ENCODE data around the gene CHL1.

CHL1 gene

DNA sequence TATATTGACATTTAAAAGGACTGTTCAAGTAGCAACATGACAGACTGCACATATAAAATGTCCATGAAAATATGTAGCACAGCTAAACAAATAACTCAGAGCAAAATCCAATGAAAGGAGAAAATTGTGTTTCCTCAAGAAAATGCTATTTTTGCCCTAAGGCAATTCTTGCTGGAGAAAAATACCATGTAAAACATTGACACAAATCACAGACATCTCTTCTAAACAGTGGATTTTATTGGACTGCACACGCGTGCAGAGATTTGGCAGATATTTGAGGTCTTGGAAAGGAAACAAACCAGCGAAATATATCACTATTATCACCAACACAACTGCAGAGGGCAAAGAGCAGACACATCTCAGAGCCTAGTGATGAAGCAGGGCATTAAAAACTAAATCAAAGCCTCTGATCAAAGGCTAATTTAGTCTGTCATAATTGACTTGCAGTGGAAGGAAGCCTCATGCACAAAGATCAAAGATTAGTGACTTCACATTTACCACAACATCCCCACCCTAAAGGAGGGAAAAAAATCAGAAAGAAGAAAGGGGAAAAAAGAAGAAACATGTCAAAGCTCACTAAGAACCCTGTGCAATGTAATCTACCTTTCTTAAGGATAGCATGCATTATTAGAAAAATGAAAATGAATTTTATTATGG, 52.4 kb downstream of the CHL1 start:
- H3K9me3 Mint-ChIP-seq (ENCODE audit: low read depth): peaks cover 2% of the 10 kb centered on the region
- no peaks in the 10 kb centered on the region for H3K27me3 Mint-ChIP-seq
- no peaks in the 10 kb centered on the region for H3K4me1 Mint-ChIP-seq (ENCODE audit: low read depth)
- H3K27ac Mint-ChIP-seq: no peak overlapping the region
- no peak overlapping the region for H3K4me3 Mint-ChIP-seq
- H3K36me3 Mint-ChIP-seq: no peaks in the 10 kb centered on the region

DNA sequence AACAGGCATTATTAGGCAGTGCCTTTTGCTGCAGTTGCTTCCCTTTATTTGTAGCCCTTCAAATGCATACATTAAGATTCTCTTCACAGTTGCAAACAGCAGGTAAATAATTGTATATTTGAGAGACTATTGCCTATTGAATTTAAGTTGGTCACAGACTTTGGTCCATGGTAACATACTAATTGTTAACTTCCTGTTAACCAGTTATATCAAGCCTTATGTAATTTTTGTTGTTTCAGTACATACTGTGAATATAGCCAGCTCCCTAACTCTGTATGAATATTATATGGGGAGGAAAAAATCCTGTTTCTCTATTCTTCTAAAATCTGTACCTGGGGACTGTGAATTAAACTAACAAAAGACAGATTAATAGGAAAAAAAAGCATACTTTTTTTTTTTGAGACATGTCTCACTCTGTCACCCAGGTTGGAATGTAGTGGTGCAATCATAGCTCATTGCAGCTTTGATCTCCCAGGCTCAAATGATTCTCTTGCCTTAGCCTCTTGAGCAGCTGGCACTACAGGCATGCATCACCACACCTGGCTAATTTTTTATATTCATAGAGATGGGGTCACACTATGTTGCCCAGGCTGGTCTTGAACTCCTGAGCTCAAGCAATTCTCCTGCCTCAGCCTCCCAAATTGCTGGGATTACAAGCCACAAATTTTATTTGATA, 53.2 kb downstream of the CHL1 start:
- no peak overlapping the region for H3K4me3 Mint-ChIP-seq
- H3K27ac Mint-ChIP-seq: no peak overlapping the region
- no peaks in the 10 kb centered on the region for H3K4me1 Mint-ChIP-seq (ENCODE audit: low read depth)
- no peaks in the 10 kb centered on the region for H3K9me3 Mint-ChIP-seq (ENCODE audit: low read depth)
- no peaks in the 10 kb centered on the region for H3K27me3 Mint-ChIP-seq
- no peaks in the 10 kb centered on the region for H3K36me3 Mint-ChIP-seq

DNA sequence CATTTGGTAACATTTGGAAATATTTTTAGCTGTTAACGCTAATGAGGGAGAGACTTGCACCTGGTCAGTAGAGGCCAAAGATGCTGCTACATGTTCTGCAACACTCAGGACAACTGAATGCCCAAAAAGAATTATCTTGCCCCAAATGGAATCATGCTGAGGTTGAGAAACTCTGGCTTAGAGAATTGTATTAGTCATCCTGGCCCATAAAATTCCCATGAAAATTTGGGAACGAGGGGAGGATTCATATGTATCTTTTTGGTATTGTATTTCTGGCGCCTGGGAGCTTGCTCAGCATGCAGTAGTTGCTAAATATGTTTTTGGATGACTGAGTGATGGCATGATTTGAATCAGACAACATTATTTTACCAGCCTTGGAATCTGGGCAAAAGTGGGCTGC, 59.9 kb downstream of the CHL1 start:
- H3K9me3 Mint-ChIP-seq (ENCODE audit: low read depth): no peaks in the 10 kb centered on the region
- no peak overlapping the region for H3K27ac Mint-ChIP-seq
- no peak overlapping the region for H3K4me3 Mint-ChIP-seq
- no peaks in the 10 kb centered on the region for H3K27me3 Mint-ChIP-seq
- no peaks in the 10 kb centered on the region for H3K4me1 Mint-ChIP-seq (ENCODE audit: low read depth)
- no peaks in the 10 kb centered on the region for H3K36me3 Mint-ChIP-seq

DNA sequence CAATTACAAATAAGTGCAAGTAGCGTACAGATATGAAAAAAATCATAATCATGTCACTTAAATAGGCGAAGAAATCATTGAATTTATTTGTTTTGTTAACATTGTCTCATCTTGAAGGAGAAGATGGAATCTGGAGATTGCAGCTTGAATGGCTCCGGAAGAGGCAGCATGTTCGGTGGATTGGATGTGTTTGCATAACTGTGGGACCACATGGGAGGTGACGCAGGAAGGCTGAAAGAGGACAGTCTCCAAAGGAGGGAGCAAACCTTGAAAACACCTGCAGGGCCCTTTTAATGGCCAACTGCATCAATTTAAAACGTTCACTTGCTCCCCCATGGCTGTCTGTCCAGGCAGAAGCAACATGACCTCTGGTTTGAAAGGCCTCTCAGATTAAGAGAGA, 61.3 kb downstream of the CHL1 start:
- no peak overlapping the region for H3K27ac Mint-ChIP-seq
- no peak overlapping the region for H3K4me3 Mint-ChIP-seq
- no peaks in the 10 kb centered on the region for H3K36me3 Mint-ChIP-seq
- H3K9me3 Mint-ChIP-seq (ENCODE audit: low read depth): no peaks in the 10 kb centered on the region
- H3K27me3 Mint-ChIP-seq: no peaks in the 10 kb centered on the region
- H3K4me1 Mint-ChIP-seq (ENCODE audit: low read depth): no peaks in the 10 kb centered on the region

DNA sequence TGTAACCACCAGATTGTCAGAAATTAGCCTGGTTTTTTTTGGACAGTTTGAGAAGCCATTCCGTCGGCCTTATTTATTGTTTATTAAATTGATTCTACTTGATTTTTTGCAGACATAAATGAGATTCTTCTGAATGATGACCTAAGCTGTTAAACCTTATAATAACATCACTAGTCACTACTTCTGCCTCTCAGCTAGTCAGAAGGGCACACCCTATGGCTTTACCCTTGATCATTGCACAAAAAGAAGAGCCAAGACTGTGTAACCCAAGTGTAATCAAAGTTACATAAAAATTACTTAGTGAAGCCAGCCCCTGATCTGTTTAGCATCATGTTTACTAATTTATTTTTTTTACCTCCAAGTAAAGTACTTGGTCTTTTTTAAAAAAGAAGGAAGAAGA, 64.3 kb downstream of the CHL1 start:
- no peak overlapping the region for H3K4me3 Mint-ChIP-seq
- H3K9me3 Mint-ChIP-seq (ENCODE audit: low read depth): no peaks in the 10 kb centered on the region
- no peaks in the 10 kb centered on the region for H3K36me3 Mint-ChIP-seq
- no peaks in the 10 kb centered on the region for H3K27me3 Mint-ChIP-seq
- no peak overlapping the region for H3K27ac Mint-ChIP-seq
- H3K4me1 Mint-ChIP-seq (ENCODE audit: low read depth): no peaks in the 10 kb centered on the region

DNA sequence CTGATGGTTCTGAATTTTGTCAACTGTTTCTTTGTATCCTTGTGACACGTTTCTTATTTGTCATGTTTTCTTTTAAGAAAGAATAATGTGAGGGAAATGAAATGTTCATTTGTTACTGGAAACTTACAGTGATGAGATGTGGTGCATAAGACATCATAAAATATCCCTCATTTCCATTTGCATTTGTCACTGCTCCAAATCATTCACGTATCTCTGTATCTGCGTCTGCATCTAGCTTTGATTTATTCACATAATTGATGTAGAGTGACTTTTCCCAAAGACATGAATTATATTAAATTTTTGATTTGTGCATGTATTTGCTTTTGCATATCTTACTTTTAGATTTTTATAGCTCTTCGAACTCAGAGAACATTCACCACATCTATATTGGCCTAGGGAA, 66.8 kb downstream of the CHL1 start:
- Mint-ChIP-seq H3K9me3 (ENCODE audit: low read depth) (no peaks in the 10 kb centered on the region), H3K4me1 (ENCODE audit: low read depth) (no peaks in the 10 kb centered on the region), H3K36me3 (no peaks in the 10 kb centered on the region), H3K27ac (no peak overlapping the region), H3K4me3 (no peak overlapping the region), H3K27me3 (no peaks in the 10 kb centered on the region)

DNA sequence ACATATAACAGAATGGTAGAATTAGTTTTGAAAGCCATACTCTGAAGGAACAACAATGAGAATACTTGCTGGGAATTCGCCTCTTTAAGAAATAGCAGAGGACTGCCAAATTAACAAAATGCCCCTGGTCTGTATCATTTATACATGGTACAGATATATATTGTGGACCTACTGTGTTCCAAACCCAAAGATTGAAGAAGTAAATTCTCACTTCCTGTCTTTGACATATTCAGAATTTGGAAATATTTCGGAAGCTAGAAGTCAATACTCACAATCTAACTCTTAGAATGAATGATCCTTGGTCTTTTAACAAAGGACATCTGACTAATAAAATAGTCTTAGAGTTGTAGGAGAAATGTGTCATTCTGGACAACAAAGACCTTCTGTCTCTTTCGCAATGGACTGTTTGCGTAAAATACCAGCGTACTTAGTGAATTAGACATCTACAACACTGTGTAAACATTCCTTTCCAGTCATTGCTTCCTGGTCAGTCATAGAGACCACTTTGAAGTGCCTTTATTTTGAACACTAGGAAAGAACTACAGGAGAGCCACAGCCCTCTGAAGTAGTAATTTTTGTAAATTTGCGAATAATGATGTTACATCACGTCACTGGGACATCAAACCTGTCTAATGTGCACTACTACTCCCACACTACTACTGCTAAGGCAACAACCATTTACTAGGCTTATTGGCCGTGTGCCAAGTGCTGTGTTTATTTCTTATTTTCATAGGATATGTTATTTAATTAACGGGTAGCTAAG, 68.0 kb downstream of the CHL1 start:
- Mint-ChIP-seq H3K36me3 (no peaks in the 10 kb centered on the region), H3K27me3 (no peaks in the 10 kb centered on the region), H3K4me1 (ENCODE audit: low read depth) (no peaks in the 10 kb centered on the region), H3K4me3 (no peak overlapping the region), H3K27ac (no peak overlapping the region), H3K9me3 (ENCODE audit: low read depth) (no peaks in the 10 kb centered on the region)

DNA sequence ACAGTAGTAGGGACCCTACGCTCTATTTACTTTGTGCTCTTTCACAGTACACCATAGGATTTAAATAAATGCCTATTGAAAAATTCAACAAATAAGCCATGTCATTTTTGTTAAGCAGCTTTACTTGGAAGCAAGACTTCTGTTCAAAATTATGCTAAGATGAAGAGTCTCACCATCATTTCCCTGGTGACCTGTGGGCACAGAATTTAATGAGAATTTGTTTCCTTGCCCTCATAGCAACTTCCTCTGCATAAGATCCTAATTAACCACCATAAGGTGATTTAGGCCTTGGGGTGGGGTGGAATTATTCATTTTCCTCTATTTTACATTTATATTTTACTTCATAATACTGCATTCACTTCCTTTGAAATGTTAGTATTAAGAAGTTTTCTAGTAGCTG, 70.5 kb downstream of the CHL1 start:
- H3K9me3 Mint-ChIP-seq (ENCODE audit: low read depth): peaks cover 4% of the 10 kb centered on the region
- no peaks in the 10 kb centered on the region for H3K4me1 Mint-ChIP-seq (ENCODE audit: low read depth)
- H3K27me3 Mint-ChIP-seq: no peaks in the 10 kb centered on the region
- H3K27ac Mint-ChIP-seq: no peak overlapping the region
- H3K36me3 Mint-ChIP-seq: no peaks in the 10 kb centered on the region
- no peak overlapping the region for H3K4me3 Mint-ChIP-seq

DNA sequence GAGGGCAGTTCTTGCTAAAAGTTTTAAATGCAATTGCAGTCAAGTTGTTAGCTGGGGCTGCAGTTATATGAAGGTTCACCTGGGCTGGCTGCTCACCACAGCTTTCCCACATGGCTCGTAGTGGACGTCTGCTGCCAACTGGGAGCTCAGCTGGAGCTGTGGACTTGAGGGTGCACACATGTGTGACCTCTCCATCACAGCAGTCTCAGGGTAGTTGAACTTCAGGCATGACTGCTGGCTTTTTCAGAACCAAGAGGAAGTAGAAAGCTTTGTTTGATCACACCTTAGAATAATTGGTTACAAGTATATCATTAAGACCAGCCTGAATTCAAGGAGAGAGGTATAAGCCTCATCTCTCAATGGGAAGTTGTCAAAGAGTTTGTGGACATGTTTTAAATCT, 74.1 kb downstream of the CHL1 start:
- H3K4me3 Mint-ChIP-seq: no peak overlapping the region
- H3K36me3 Mint-ChIP-seq: no peaks in the 10 kb centered on the region
- no peak overlapping the region for H3K27ac Mint-ChIP-seq
- no peaks in the 10 kb centered on the region for H3K4me1 Mint-ChIP-seq (ENCODE audit: low read depth)
- peaks cover 4% of the 10 kb centered on the region for H3K9me3 Mint-ChIP-seq (ENCODE audit: low read depth)
- H3K27me3 Mint-ChIP-seq: no peaks in the 10 kb centered on the region

DNA sequence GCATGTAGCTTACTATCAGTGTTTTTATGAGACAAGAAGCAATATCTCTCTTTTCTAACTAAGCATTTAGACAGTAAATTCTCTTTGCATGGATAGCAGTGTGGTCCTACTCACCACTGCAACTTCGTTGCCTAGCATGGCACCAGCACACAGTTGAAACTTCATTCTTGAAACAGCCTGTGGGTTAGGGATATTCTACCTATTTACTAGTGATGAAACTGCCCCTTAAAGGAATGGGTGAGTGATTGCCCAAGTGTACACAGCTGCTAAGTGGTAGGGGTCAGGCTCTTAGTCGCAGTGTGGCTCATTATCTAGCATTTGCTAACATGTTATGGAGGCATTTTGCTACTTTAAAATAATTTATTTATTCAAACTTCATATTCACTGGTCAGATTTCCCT, 78.4 kb downstream of the CHL1 start:
- no peak overlapping the region for H3K27ac Mint-ChIP-seq
- H3K36me3 Mint-ChIP-seq: no peaks in the 10 kb centered on the region
- H3K9me3 Mint-ChIP-seq (ENCODE audit: low read depth): peaks cover 4% of the 10 kb centered on the region
- H3K4me1 Mint-ChIP-seq (ENCODE audit: low read depth): no peaks in the 10 kb centered on the region
- H3K4me3 Mint-ChIP-seq: no peak overlapping the region
- no peaks in the 10 kb centered on the region for H3K27me3 Mint-ChIP-seq

DNA sequence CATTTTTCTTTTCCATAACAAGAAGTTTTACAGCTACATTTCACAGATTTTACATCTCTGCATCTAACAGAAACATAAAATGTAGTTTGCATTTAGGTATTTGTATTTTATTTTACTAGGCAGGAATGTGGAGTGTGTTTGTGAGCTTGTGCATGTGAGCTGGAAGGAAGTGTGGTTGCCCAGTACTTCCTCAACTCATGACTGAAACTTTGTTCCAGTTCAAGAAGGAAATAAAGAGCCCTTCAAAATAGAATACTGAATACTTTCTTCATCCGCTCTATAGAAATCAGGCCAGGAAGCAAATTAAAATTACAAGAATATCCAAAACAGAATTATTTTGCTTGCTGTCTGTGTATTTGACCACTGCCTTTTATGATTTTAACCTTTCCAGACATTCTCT, 81.3 kb downstream of the CHL1 start:
- Mint-ChIP-seq H3K4me3 (no peak overlapping the region), H3K27ac (no peak overlapping the region), H3K9me3 (ENCODE audit: low read depth) (no peaks in the 10 kb centered on the region), H3K27me3 (no peaks in the 10 kb centered on the region), H3K4me1 (ENCODE audit: low read depth) (no peaks in the 10 kb centered on the region), H3K36me3 (no peaks in the 10 kb centered on the region)

DNA sequence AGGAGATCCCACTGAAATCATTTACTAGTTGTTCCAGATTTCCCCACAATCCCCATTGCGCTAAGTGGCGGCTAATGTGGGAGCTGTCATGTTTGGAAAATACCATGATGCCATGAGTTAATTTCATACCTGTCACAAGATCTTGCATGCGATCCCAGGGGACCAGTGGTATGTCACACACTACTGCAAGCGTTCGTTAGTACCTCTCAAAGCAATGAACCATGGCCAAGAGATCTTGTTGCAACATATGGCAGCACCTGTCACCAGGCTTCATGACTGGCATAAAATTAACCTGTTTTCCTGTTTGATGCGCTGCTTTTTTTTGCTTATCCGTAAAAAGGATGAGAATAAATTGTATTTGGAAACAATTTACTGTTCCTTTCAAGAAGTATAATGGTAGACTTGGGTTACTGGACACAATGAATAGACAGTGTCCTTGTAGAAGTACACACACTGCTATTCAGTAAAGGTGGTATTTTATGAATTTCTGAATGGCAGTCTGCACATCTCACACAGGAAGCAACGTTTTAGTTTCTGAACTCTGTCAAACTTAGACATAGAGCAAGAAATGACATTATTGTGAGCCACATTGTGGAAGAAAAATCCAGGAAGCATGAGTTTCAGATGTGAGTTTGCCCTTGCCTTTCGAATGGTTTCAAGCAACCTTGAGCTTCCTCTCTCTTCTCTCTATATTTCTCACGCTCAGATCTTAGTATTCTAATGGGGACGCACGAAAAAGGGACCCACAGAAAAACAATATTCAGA, 81.9 kb downstream of the CHL1 start:
- H3K27ac Mint-ChIP-seq: no peak overlapping the region
- no peaks in the 10 kb centered on the region for H3K4me1 Mint-ChIP-seq (ENCODE audit: low read depth)
- no peaks in the 10 kb centered on the region for H3K36me3 Mint-ChIP-seq
- no peaks in the 10 kb centered on the region for H3K9me3 Mint-ChIP-seq (ENCODE audit: low read depth)
- H3K4me3 Mint-ChIP-seq: no peak overlapping the region
- no peaks in the 10 kb centered on the region for H3K27me3 Mint-ChIP-seq

DNA sequence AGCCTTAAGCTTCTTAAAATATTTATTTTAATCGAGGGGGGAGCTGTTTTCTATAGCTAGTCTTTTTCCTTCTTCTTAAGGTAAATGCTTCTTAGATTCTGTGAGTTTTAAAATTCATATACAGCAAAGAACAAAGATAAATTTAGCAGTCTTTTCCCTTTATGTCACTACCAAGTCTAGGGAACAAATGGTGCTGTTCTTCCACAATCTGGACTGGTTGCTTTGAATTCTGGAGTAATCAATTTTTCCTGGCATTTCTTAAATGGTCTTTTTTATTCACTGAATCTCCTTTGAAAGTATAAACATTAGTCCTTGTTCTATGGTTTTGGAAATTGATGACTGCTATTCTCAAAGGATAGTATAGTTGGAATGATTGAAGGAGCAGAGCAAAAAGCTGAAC, 82.8 kb downstream of the CHL1 start:
- Mint-ChIP-seq H3K4me1 (ENCODE audit: low read depth) (no peaks in the 10 kb centered on the region), H3K4me3 (no peak overlapping the region), H3K9me3 (ENCODE audit: low read depth) (no peaks in the 10 kb centered on the region), H3K27ac (no peak overlapping the region), H3K27me3 (no peaks in the 10 kb centered on the region), H3K36me3 (no peaks in the 10 kb centered on the region)

DNA sequence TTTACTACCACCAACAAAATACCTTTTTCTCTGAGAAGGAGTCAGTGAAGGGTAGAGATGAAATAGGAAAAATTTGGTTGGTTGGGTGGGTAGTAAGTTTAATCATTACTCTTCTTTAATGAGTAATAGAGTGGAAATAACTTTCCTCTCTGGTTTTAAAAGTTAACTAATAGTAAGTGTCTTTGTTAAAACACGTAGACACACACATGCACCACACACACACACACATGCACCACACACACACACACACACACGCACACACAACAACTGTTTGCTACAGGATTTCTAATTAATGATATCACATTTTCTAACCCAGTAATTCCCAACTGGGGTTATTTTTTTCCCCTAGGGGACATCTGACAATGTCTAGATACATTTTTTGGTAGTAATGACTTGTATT, 84.1 kb downstream of the CHL1 start:
- Mint-ChIP-seq H3K4me1 (ENCODE audit: low read depth) (no peaks in the 10 kb centered on the region), H3K36me3 (no peaks in the 10 kb centered on the region), H3K4me3 (no peak overlapping the region), H3K27me3 (no peaks in the 10 kb centered on the region), H3K9me3 (ENCODE audit: low read depth) (no peaks in the 10 kb centered on the region), H3K27ac (no peak overlapping the region)

DNA sequence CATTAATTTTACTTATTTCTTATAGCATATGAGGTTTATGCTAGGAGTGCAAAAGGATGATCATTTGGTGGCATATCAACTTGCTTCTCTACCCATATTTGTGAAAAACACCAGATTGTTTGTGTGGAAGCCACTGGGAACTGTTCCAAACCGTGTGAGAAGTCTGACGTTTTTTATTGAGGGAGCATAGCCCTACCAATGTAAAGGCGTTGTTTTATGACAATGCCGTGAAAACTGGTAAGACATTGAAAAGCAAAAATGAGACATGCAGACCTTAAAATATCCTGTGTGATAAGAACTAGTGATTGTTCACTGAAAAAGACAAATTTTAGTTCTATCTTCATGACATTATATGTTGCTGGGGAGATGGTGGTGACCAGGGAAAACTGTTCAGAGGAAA, 87.8 kb downstream of the CHL1 start:
- H3K4me1 Mint-ChIP-seq (ENCODE audit: low read depth): no peaks in the 10 kb centered on the region
- H3K9me3 Mint-ChIP-seq (ENCODE audit: low read depth): no peaks in the 10 kb centered on the region

More for the DNA sequence above, 87.8 kb downstream of the CHL1 start:
- Mint-ChIP-seq H3K4me3 (no peak overlapping the region), H3K27ac (no peak overlapping the region), H3K36me3 (no peaks in the 10 kb centered on the region), H3K27me3 (no peaks in the 10 kb centered on the region)
